H9 (cell line): ENCODE data around the gene TMEM161A. TPM values are rescaled to one million over a fixed set of nuclear protein-coding genes. Genes with fewer than 3 reads are reported as not detected.

Experiments used
- DNase-seq: peaks from one replicate; pipeline ENCODE4 v3.0.0-alpha.2; 2017
- H2AFZ ChIP-seq: one replicate; pipeline ENCODE4 v1.6.1; 2013; ENCODE audit warnings: mild to moderate bottlenecking, low read length, control low read depth, moderate library complexity
- H2AK5ac ChIP-seq: 2 replicates; pipeline ENCODE4 v1.6.1; 2013; ENCODE audit warnings: low read length, control low read depth, mixed read lengths; ENCODE audit not compliant: insufficient read length
- H2BK120ac ChIP-seq: one replicate; pipeline ENCODE4 v1.6.1; 2013; ENCODE audit warnings: low read depth, mild to moderate bottlenecking, low read length, control low read depth, inconsistent platforms; ENCODE audit not compliant: poor library complexity, severe bottlenecking
- H2BK12ac ChIP-seq: 2 replicates; pipeline ENCODE4 v1.6.1; 2013; ENCODE audit warnings: low read length, control low read depth, mixed read lengths, low read depth; ENCODE audit not compliant: insufficient read length
- H2BK15ac ChIP-seq: 2 replicates; pipeline ENCODE4 v1.6.1; 2013; ENCODE audit warnings: low read depth, low read length, control low read depth
- H2BK20ac ChIP-seq: one replicate; pipeline ENCODE4 v1.6.1; 2013; ENCODE audit warnings: low read depth, mild to moderate bottlenecking, low read length, control low read depth, inconsistent platforms; ENCODE audit not compliant: poor library complexity, severe bottlenecking
- H2BK5ac ChIP-seq: 2 replicates; pipeline ENCODE4 v1.6.1; 2013; ENCODE audit warnings: low read length, control low read depth, mixed read lengths; ENCODE audit not compliant: insufficient read length
- H3K14ac ChIP-seq: 2 replicates; pipeline ENCODE4 v1.6.1; 2013; ENCODE audit warnings: low read length, control low read depth; ENCODE audit not compliant: insufficient read depth
- H3K18ac ChIP-seq: 2 replicates; pipeline ENCODE4 v1.6.1; 2013; ENCODE audit warnings: low read depth, mild to moderate bottlenecking, mixed read lengths, low read length, control low read depth; ENCODE audit not compliant: insufficient read length
- H3K23ac ChIP-seq: 2 replicates; pipeline ENCODE4 v1.6.1; 2013; ENCODE audit warnings: low read length, control low read depth, mixed read lengths, low read depth; ENCODE audit not compliant: insufficient read length
- H3K23me2 ChIP-seq: 2 replicates; pipeline ENCODE4 v1.6.1; 2013; ENCODE audit warnings: low read depth, mild to moderate bottlenecking, mixed read lengths, low read length, control low read depth; ENCODE audit not compliant: insufficient read length, poor library complexity, severe bottlenecking
- H3K27ac ChIP-seq: 2 replicates; pipeline ENCODE4 v1.5.1; 2013; ENCODE audit warnings: low read length, control low read depth, mixed read lengths, low read depth; ENCODE audit not compliant: insufficient read length
- H3K27me3 ChIP-seq: 2 replicates; pipeline ENCODE4 v1.6.1; 2013; ENCODE audit warnings: low read length, control low read depth, inconsistent platforms; ENCODE audit not compliant: insufficient read depth
- H3K4ac ChIP-seq: 2 replicates; pipeline ENCODE4 v1.6.1; 2013; ENCODE audit warnings: low read depth, mild to moderate bottlenecking, control low read depth, inconsistent platforms, low read length, moderate library complexity
- H3K4me1 ChIP-seq: 2 replicates; pipeline ENCODE4 v1.6.1; 2013; ENCODE audit warnings: low read length, control low read depth, inconsistent platforms; ENCODE audit not compliant: insufficient read depth
- H3K4me2 ChIP-seq: 2 replicates; pipeline ENCODE4 v1.6.1; 2013; ENCODE audit warnings: low read length, control low read depth, mixed read lengths; ENCODE audit not compliant: insufficient read length, insufficient read depth
- H3K56ac ChIP-seq: 2 replicates; pipeline ENCODE4 v1.6.1; 2013; ENCODE audit warnings: low read depth, mild to moderate bottlenecking, mixed read lengths, low read length, control low read depth; ENCODE audit not compliant: insufficient read length
- H3K79me1 ChIP-seq: 2 replicates; pipeline ENCODE4 v1.6.1; 2013; ENCODE audit warnings: low read depth, mild to moderate bottlenecking, moderate library complexity, low read length, control low read depth, inconsistent platforms; ENCODE audit not compliant: insufficient read depth, poor library complexity, severe bottlenecking
- H3K79me2 ChIP-seq: 2 replicates; pipeline ENCODE4 v1.6.1; 2013; ENCODE audit warnings: low read length, control low read depth, inconsistent platforms; ENCODE audit not compliant: insufficient read depth
- H3K9ac ChIP-seq: 2 replicates; pipeline ENCODE4 v1.6.1; 2013; ENCODE audit warnings: low read length, control low read depth, mixed read lengths; ENCODE audit not compliant: insufficient read length; ENCODE audit errors: extremely low read depth
- H3K9me3 ChIP-seq: one replicate; pipeline ENCODE4 v1.6.1; 2013; ENCODE audit warnings: low read depth, low read length, inconsistent platforms; ENCODE audit not compliant: control insufficient read depth
- H3T11ph ChIP-seq: one replicate; pipeline ENCODE4 v1.6.1; 2013; ENCODE audit warnings: mild to moderate bottlenecking, low read length, control low read depth, inconsistent platforms
- H4K20me1 ChIP-seq: one replicate; pipeline ENCODE4 v1.6.1; 2013; ENCODE audit not compliant: control insufficient read depth, insufficient read length, insufficient read depth
- H4K5ac ChIP-seq: 2 replicates; pipeline ENCODE4 v1.6.1; 2013; ENCODE audit warnings: low read depth, mild to moderate bottlenecking, mixed read lengths, low read length, control low read depth; ENCODE audit not compliant: insufficient read length
- H4K8ac ChIP-seq: replicated peaks from 2 replicates; pipeline ENCODE4 v1.6.1; 2013; ENCODE audit warnings: low read length, control low read depth, mixed read lengths, low read depth; ENCODE audit not compliant: insufficient read length
- H4K91ac ChIP-seq: 2 replicates; pipeline ENCODE4 v1.6.1; 2013; ENCODE audit warnings: low read depth, mild to moderate bottlenecking, moderate library complexity, mixed read lengths, low read length, control low read depth; ENCODE audit not compliant: insufficient read length
- H3K27ac Mint-ChIP-seq, 3 experiments: 2 replicates in 2 of 3; 3 replicates in 1 of 3; pipeline ENCODE4 v1.8.0; 2020 to 2021; ENCODE audit warnings: mixed read lengths in 3 of 3, mild to moderate bottlenecking in 1 of 3, moderate library complexity in 1 of 3
- H3K27me3 Mint-ChIP-seq: 2 replicates; pipeline ENCODE4 v1.8.0; 2021; ENCODE audit warnings: low read depth, mild to moderate bottlenecking, moderate library complexity, mixed read lengths
- H3K36me3 Mint-ChIP-seq, 3 experiments: 2 replicates in 2 of 3; 3 replicates in 1 of 3; pipeline ENCODE4 v1.8.0; 2020 to 2021; ENCODE audit warnings: low read depth in 3 of 3, mixed read lengths in 3 of 3; ENCODE audit not compliant: insufficient read depth in 1 of 3
- H3K4me1 Mint-ChIP-seq, 2 experiments: 2 replicates each; pipeline ENCODE4 v1.8.0; 2020; ENCODE audit warnings: mixed read lengths in 2 of 2
- H3K4me3 Mint-ChIP-seq, 2 experiments: 2 replicates in 1 of 2; 3 replicates in 1 of 2; pipeline ENCODE4 v1.8.0; 2020 to 2021; ENCODE audit warnings: mild to moderate bottlenecking in 2 of 2, mixed read lengths in 2 of 2, moderate library complexity in 1 of 2
- H3K9me3 Mint-ChIP-seq, 2 experiments: 2 replicates in 1 of 2; 3 replicates in 1 of 2; pipeline ENCODE4 v1.8.0; 2020; ENCODE audit warnings: mild to moderate bottlenecking in 2 of 2, mixed read lengths in 2 of 2, moderate library complexity in 1 of 2
- CTCF ChIP-seq: fragments of 200-600 bp; sonication (generic); conservative IDR thresholded peaks from 3 replicates; pipeline ENCODE4 v1.8.0; 2021; ENCODE audit warnings: antibody characterized with exemption, mild to moderate bottlenecking
- WGBS: extraction: QIAGEN DNeasy Blood & Tissue Kit; methylation state at CpG from one replicate; pipeline ENCODE4 v1.1.7; 2013; ENCODE audit warnings: missing lambda C conversion rate, low lambda C conversion rate, mixed read lengths; ENCODE audit not compliant: insufficient read length; ENCODE audit errors: extremely low coverage; 5-methylcytosine and 5-hydroxymethylcytosine counted together
- total RNA-seq: library from RNA; stranded (reverse); gene quantifications from 2 replicates; pipeline ENCODE4 v1.2.1, GENCODE V29; 2021

TMEM161A gene
- total RNA-seq, 1 experiment from 2014 or later = 40.9 TPM

- Histone ChIP-seq H3K4me1 (no peaks in the 10 kb centered on the region), H4K5ac (no peak overlapping the region), H3K9ac (no peak overlapping the region), H4K20me1 (no peaks in the 10 kb centered on the region), H3K23ac (no peak overlapping the region), H4K91ac (no peak overlapping the region), H3K9me3 (no peaks in the 10 kb centered on the region), H3K4ac (no peak overlapping the region), H4K8ac (no peak overlapping the region), H2BK20ac (no peak overlapping the region), H3K79me2 (no peaks in the 10 kb centered on the region), H3K23me2 (peaks cover 4% of the 10 kb centered on the region), H3K27ac (no peak overlapping the region), H2AFZ (no peak overlapping the region), H2BK5ac (no peak overlapping the region), H3T11ph (no peak overlapping the region), H3K18ac (no peak overlapping the region), H2BK12ac (no peak overlapping the region), H3K56ac (no peak overlapping the region), H3K79me1 (no peaks in the 10 kb centered on the region), H2BK120ac (no peak overlapping the region), H3K14ac (no peak overlapping the region; the same call in 1 of the 2 replicates), H3K27me3 (no peaks in the 10 kb centered on the region), H3K4me2 (no peak overlapping the region), H2AK5ac (no peak overlapping the region), H2BK15ac (no peak overlapping the region)
- Mint-ChIP-seq H3K36me3 (peaks cover 19 to 35% (median 33%) of the 10 kb centered on the region in 3 experiments), H3K27ac (peak overlapping the region in 2 of 3 experiments; percentile 61 to 70; a peak in 1 of 7 replicates), H3K4me1 (peaks cover 2 to 15% of the 10 kb centered on the region in 2 experiments; a peak in 2 of 4 replicates), H3K27me3 (no peaks in the 10 kb centered on the region), H3K4me3 (no peak overlapping the region; a peak in 1 of 5 replicates), H3K9me3 (peaks cover 9 to 15% of the 10 kb centered on the region in 2 experiments)
- no CpG with 5 or more reads among the region's 39 CpGs for WGBS
- no peak for TF ChIP-seq CTCF
- no peak for DNase-seq
Observed at GRCh38 chr19:19119325-19120237, 18.7 kb downstream of the TMEM161A start.
